Neuronal stem cell (in vitro differentiated cells): ENCODE measurements around the gene FGF9.

Experiments used
- DNase-seq: peaks from one replicate; pipeline ENCODE4 v3.0.0-alpha.2; 2013; ENCODE audit warnings: low spot score
- H2AFZ ChIP-seq: one replicate; pipeline ENCODE4 v1.6.1; 2013; ENCODE audit warnings: mild to moderate bottlenecking, low read length, inconsistent platforms
- H2AK5ac ChIP-seq: 2 replicates; pipeline ENCODE4 v1.6.1; 2013; ENCODE audit warnings: low read depth, mild to moderate bottlenecking, inconsistent platforms, low read length, moderate library complexity, mixed read lengths
- H2BK120ac ChIP-seq: 2 replicates; pipeline ENCODE4 v1.6.1; 2013; ENCODE audit warnings: low read depth, mild to moderate bottlenecking, inconsistent platforms, low read length, moderate library complexity, mixed read lengths
- H2BK12ac ChIP-seq: one replicate; pipeline ENCODE4 v1.6.1; 2013; ENCODE audit warnings: low read length, inconsistent platforms
- H2BK15ac ChIP-seq: 2 replicates; pipeline ENCODE4 v1.6.1; 2013; ENCODE audit warnings: mild to moderate bottlenecking, low read length, inconsistent platforms, mixed read lengths
- H2BK5ac ChIP-seq: one replicate; pipeline ENCODE4 v1.6.1; 2013; ENCODE audit warnings: inconsistent platforms, mild to moderate bottlenecking, low read length, moderate library complexity
- H3K14ac ChIP-seq: one replicate; pipeline ENCODE4 v1.6.1; 2013; ENCODE audit warnings: low read length, inconsistent platforms
- H3K18ac ChIP-seq: 2 replicates; pipeline ENCODE4 v1.6.1; 2013; ENCODE audit warnings: low read length, inconsistent platforms
- H3K23ac ChIP-seq: 2 replicates; pipeline ENCODE4 v1.6.1; 2013; ENCODE audit warnings: low read depth, mild to moderate bottlenecking, mixed read lengths, low read length, inconsistent platforms; ENCODE audit not compliant: poor library complexity
- H3K27ac ChIP-seq: replicated peaks from 3 replicates; pipeline ENCODE4 v1.5.1; 2013; ENCODE audit warnings: low read length, inconsistent platforms
- H3K27me3 ChIP-seq, 3 experiments: 2 replicates each; pipeline ENCODE4 v1.6.1; 2013; ENCODE audit warnings: low read length in 3 of 3, mild to moderate bottlenecking in 2 of 3, inconsistent platforms in 1 of 3, low read depth in 1 of 3, mixed read lengths in 1 of 3, moderate library complexity in 1 of 3; ENCODE audit not compliant: control insufficient read depth in 3 of 3, insufficient read depth in 3 of 3
- H3K36me3 ChIP-seq, 2 donors: replicated peaks in 1 of 2; 2 replicates each; pipeline ENCODE4 v1.6.1; 2013; ENCODE audit warnings: low read length in 2 of 2; ENCODE audit not compliant: control insufficient read depth in 2 of 2, insufficient read depth in 2 of 2
- H3K4ac ChIP-seq: 2 replicates; pipeline ENCODE4 v1.6.1; 2013; ENCODE audit warnings: inconsistent platforms, mild to moderate bottlenecking, low read length, moderate library complexity
- H3K4me1 ChIP-seq, 2 donors: 1 replicate in 1 of 2; 2 replicates in 1 of 2; pipeline ENCODE4 v1.6.1; 2013; ENCODE audit warnings: low read length in 2 of 2, low read depth in 1 of 2; ENCODE audit not compliant: control insufficient read depth in 2 of 2, insufficient read depth in 1 of 2
- H3K4me2 ChIP-seq: one replicate; pipeline ENCODE4 v1.6.1; 2013; ENCODE audit warnings: mild to moderate bottlenecking, low read length, inconsistent platforms; ENCODE audit not compliant: insufficient read depth, poor library complexity, severe bottlenecking
- H3K4me3 ChIP-seq, 2 donors: 2 replicates each; pipeline ENCODE4 v1.5.1; 2013; ENCODE audit warnings: low read length in 2 of 2, mild to moderate bottlenecking in 2 of 2, inconsistent platforms in 1 of 2, moderate library complexity in 1 of 2
- H3K79me1 ChIP-seq: one replicate; pipeline ENCODE4 v1.6.1; 2013; ENCODE audit warnings: low read depth, mild to moderate bottlenecking, inconsistent platforms, low read length, moderate library complexity
- H3K9ac ChIP-seq: one replicate; pipeline ENCODE4 v1.6.1; 2013; ENCODE audit warnings: mild to moderate bottlenecking, low read depth, low read length, inconsistent platforms; ENCODE audit not compliant: poor library complexity
- H3K9me3 ChIP-seq, 2 donors: replicated peaks in 1 of 2; 2 replicates each; pipeline versions ENCODE3 to v1.6.1; 2013; ENCODE audit warnings: low read length in 2 of 2, mild to moderate bottlenecking in 2 of 2, inconsistent platforms in 1 of 2, low read depth in 1 of 2, mixed read lengths in 1 of 2, moderate library complexity in 1 of 2; ENCODE audit not compliant: control insufficient read depth in 2 of 2, insufficient read depth in 1 of 2
- H4K8ac ChIP-seq: one replicate; pipeline ENCODE4 v1.6.1; 2013; ENCODE audit warnings: low read depth, mild to moderate bottlenecking, inconsistent platforms, low read length, moderate library complexity
- H4K91ac ChIP-seq: one replicate; pipeline ENCODE4 v1.6.1; 2013; ENCODE audit warnings: low read length, low read depth, mild to moderate bottlenecking, inconsistent platforms; ENCODE audit not compliant: poor library complexity
- WGBS, 2 donors: extraction: QIAGEN DNeasy Blood & Tissue Kit; methylation state at CpG; one replicate each; pipeline ENCODE4 v1.1.7; 2013; ENCODE audit warnings: missing lambda C conversion rate in 2 of 2, mixed read lengths in 1 of 2; ENCODE audit not compliant: insufficient read length in 2 of 2, insufficient replicate concordance in 1 of 2; ENCODE audit errors: extremely low coverage in 2 of 2; 5-methylcytosine and 5-hydroxymethylcytosine counted together

Gene FGF9

GRCh38 chr13:21668732-21669275, 2.1 kb upstream of the FGF9 start:
- no CpG with 5 or more reads among the region's 23 CpGs for WGBS, 2 donors
- Histone ChIP-seq H2AK5ac (no peak overlapping the region), H2BK120ac (no peak overlapping the region), H4K91ac (no peak overlapping the region), H3K4me3 (peak overlapping the region; percentile 60 to 80), H3K9ac (peak overlapping the region; percentile 86), H3K79me1 (peaks cover 1% of the 10 kb centered on the region), H3K4ac (no peak overlapping the region), H3K18ac (peak overlapping the region; percentile 88), H4K8ac (no peak overlapping the region), H2BK15ac (no peak overlapping the region), H3K4me1 (peaks cover 17 to 19% of the 10 kb centered on the region in 2 donors), H2AFZ (peak overlapping the region; percentile 94), H2BK12ac (no peak overlapping the region), H3K36me3 (no peaks in the 10 kb centered on the region), H3K27ac (no peak overlapping the region), H3K9me3 (no peaks in the 10 kb centered on the region), H3K23ac (no peak overlapping the region), H3K14ac (no peak overlapping the region), H3K4me2 (peak overlapping the region; percentile 81), H2BK5ac (peak overlapping the region; percentile 46), H3K27me3 (peaks cover 0 to 23% (median 23%) of the 10 kb centered on the region in 3 experiments)
- no peak for DNase-seq

DNA sequence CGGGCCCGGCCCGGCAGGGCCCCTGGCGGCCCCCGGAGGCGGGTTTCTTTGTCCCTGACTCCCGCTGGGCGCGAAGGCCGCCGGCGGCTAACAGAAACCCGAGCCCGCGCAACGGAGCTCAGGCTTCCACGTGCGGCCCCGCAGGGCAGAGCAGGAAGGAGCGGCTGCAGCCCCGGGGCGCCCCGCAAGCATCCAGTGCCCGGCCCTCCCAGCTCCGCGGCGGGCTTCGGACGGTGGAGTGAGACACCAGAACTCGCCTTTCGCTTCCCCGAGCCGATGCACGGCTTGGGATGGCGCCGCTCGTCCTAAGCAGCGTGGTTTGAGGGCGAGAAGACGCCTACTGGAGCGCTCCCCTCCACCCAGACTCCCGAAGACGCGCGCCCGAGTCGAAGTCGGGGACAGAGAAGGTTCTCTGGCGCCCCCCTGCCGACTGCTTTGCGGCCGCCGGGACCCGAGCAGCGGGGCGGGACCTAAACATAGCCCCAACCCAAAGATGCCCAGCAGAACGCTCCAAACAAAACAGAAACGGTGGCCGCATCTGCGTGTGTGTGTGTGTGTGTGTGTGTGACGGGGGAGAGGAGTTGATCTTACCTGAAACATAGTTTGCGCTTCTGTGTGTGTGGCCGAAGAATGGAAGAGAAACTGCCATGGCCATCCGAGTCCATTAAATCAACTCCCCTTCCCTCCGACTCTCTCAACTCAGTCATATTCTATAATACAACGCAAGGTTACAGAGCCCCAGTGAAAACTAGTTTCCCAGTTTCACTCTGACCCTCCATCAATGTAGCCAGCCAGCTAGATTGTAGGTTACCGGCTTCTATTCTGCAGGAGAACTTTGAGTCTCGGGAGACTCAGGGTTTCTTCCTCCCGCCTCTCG, 629 bp upstream of the FGF9 start:
- no CpG with 5 or more reads among the region's 70 CpGs for WGBS, 2 donors
- Histone ChIP-seq H3K4me2 (peak overlapping the region; percentile 81), H2BK120ac (peak overlapping the region; percentile 38), H2BK5ac (peak overlapping the region; percentile 46), H3K9ac (peak overlapping the region; percentile 89), H2BK15ac (peak overlapping the region; percentile 8), H3K36me3 (no peaks in the 10 kb centered on the region), H2BK12ac (no peak overlapping the region), H3K9me3 (no peaks in the 10 kb centered on the region), H3K79me1 (peaks cover 5% of the 10 kb centered on the region), H3K4me3 (peak overlapping the region; percentile 60 to 80), H4K8ac (peak overlapping the region; percentile 7), H3K4me1 (peaks cover 17 to 19% of the 10 kb centered on the region in 2 donors), H3K4ac (peak overlapping the region; percentile 19), H3K14ac (no peak overlapping the region), H2AK5ac (no peak overlapping the region), H4K91ac (no peak overlapping the region), H3K27me3 (peaks cover 0 to 23% (median 23%) of the 10 kb centered on the region in 3 experiments), H2AFZ (peak overlapping the region; percentile 94), H3K18ac (peak overlapping the region; percentile 96), H3K27ac (peak overlapping the region; percentile 84), H3K23ac (peak overlapping the region; percentile 46)
- peak; percentile 72 for DNase-seq

DNA sequence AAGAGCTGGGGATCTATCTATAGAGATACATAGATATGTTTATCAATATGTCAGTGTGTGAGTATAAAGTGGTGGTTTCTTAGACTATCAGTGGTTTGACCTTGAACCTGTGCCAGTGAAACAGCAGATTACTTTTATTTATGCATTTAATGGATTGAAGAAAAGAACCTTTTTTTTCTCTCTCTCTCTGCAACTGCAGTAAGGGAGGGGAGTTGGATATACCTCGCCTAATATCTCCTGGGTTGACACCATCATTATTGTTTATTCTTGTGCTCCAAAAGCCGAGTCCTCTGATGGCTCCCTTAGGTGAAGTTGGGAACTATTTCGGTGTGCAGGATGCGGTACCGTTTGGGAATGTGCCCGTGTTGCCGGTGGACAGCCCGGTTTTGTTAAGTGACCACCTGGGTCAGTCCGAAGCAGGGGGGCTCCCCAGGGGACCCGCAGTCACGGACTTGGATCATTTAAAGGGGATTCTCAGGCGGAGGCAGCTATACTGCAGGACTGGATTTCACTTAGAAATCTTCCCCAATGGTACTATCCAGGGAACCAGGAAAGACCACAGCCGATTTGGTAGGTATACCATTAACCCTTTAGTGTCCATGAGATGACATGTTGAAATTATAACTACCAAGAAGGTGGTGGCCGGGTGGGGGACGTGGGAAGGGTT, 880 bp downstream of the FGF9 start:
- Histone ChIP-seq H2BK5ac (no peak overlapping the region), H4K91ac (no peak overlapping the region), H2AFZ (no peak overlapping the region), H3K4me3 (peak overlapping the region; percentile 57 to 60), H3K4me2 (peak overlapping the region; percentile 48), H2AK5ac (no peak overlapping the region), H4K8ac (no peak overlapping the region), H3K14ac (no peak overlapping the region), H3K9ac (no peak overlapping the region), H3K23ac (no peak overlapping the region), H3K4me1 (peaks cover 21 to 22% of the 10 kb centered on the region in 2 donors), H3K36me3 (no peaks in the 10 kb centered on the region), H3K79me1 (peaks cover 9% of the 10 kb centered on the region), H2BK15ac (no peak overlapping the region), H3K27me3 (peaks cover 0 to 26% (median 23%) of the 10 kb centered on the region in 3 experiments), H3K18ac (no peak overlapping the region), H2BK120ac (no peak overlapping the region), H3K4ac (no peak overlapping the region), H3K27ac (no peak overlapping the region), H3K9me3 (no peaks in the 10 kb centered on the region), H2BK12ac (no peak overlapping the region)
- peak; percentile 20 for DNase-seq
- no CpG with 5 or more reads among the region's 15 CpGs for WGBS, 2 donors

DNA sequence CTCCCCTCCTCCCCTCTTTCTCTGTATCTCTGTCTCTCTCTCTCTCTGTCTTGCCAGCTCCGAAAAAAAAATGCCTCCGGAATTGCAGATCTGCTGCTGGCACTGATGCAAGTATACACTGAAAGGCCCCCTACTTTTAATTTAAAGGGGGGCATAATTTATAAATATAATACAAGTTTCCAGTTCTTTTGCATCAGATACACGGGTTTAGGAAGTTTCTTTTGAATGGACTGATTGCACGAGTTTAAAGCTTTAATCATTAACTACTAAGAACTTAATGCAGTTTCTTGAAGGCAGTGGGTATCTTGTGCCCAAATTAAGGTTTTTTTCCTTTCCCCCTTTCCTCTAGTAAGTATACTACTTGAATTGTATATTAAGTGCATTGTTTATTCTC, 1.4 kb downstream of the FGF9 start:
- Histone ChIP-seq H3K18ac (no peak overlapping the region), H3K4me1 (peaks cover 22 to 23% of the 10 kb centered on the region in 2 donors), H3K27ac (no peak overlapping the region), H2BK5ac (no peak overlapping the region), H3K4me3 (peak overlapping the region in 1 of 2 donors; percentile 81), H3K9ac (no peak overlapping the region), H3K23ac (no peak overlapping the region), H3K36me3 (no peaks in the 10 kb centered on the region), H3K4me2 (peak overlapping the region; percentile 64), H3K9me3 (no peaks in the 10 kb centered on the region), H3K4ac (no peak overlapping the region), H3K14ac (no peak overlapping the region), H2AK5ac (no peak overlapping the region), H3K27me3 (peaks cover 0 to 26% (median 23%) of the 10 kb centered on the region in 3 experiments), H4K91ac (no peak overlapping the region), H2BK12ac (no peak overlapping the region), H2AFZ (no peak overlapping the region), H2BK120ac (no peak overlapping the region), H2BK15ac (no peak overlapping the region), H4K8ac (no peak overlapping the region), H3K79me1 (peaks cover 12% of the 10 kb centered on the region)
- no peak for DNase-seq
- WGBS, 2 donors: no CpG with 5 or more reads among the region's 4 CpGs
